ENCODE data around the gene JSRP1.
A peak's percentile ranks its signal among the peaks of the same experiment; 100 is the strongest.

GRCh38 chr19:2273356-2274184, 17.4 kb upstream of the JSRP1 start:
- TF ChIP-seq CTCF (IDR thresholded peaks at IDR 0.05; ENCODE audit: poor library complexity): peak; percentile 100
- no peak for TF ChIP-seq EZH2 (IDR thresholded peaks at IDR 0.05; ENCODE audit: borderline replicate concordance)

All from hepatocyte (in vitro differentiated cells).